HepG2 (cell line): ENCODE data around the gene GRM8.

ENCODE experiments used
- NFE2L1 ChIP-seq: sonication (generic); formaldehyde crosslinking; IDR thresholded peaks from 2 replicates; pipeline ENCODE4 v1.4.0; 2020; ENCODE audit warnings: missing genetic modification reagents, mild to moderate bottlenecking, borderline replicate concordance
- PRDM4 ChIP-seq: sonication (generic); formaldehyde crosslinking; IDR thresholded peaks from 2 replicates; pipeline ENCODE4 v1.9.0; 2021; ENCODE audit warnings: missing genetic modification reagents, borderline replicate concordance
- ZFP62 ChIP-seq: sonication (generic); formaldehyde crosslinking; IDR thresholded peaks from 2 replicates; pipeline ENCODE4 v1.4.0; 2020; ENCODE audit warnings: missing genetic modification reagents
- TF ChIP-seq, protein P1 (sequence below), 2 experiments: sonication (generic) in 1 of 2; formaldehyde crosslinking in 1 of 2; IDR thresholded peaks; 2 replicates each; pipeline versions ENCODE4 v1.5.1 to v1.6.1; 2011 to 2020; ENCODE audit warnings: borderline replicate concordance in 1 of 2, low read depth in 1 of 2, low read length in 1 of 2, mild to moderate bottlenecking in 1 of 2, missing genetic modification reagents in 1 of 2, moderate library complexity in 1 of 2
- TF ChIP-seq, protein P2 (sequence below), 2 experiments: fragments of 450-650 bp in 1 of 2; sonication (generic) in 1 of 2; formaldehyde crosslinking; IDR thresholded peaks; 2 replicates each; pipeline versions ENCODE4 v1.5.0 to v1.8.0; 2020 to 2022; ENCODE audit warnings: mild to moderate bottlenecking in 1 of 2, missing genetic modification reagents in 1 of 2

- TF ChIP-seq NFE2L1, result no peak
- TF ChIP-seq ZFP62 (CRISPR knock-in tag), result no peak
- TF ChIP-seq, protein P1, sequence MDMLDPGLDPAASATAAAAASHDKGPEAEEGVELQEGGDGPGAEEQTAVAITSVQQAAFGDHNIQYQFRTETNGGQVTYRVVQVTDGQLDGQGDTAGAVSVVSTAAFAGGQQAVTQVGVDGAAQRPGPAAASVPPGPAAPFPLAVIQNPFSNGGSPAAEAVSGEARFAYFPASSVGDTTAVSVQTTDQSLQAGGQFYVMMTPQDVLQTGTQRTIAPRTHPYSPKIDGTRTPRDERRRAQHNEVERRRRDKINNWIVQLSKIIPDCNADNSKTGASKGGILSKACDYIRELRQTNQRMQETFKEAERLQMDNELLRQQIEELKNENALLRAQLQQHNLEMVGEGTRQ (IDR thresholded peaks at IDR 0.05; ENCODE audit: low read depth, low read length), result no peak
- TF ChIP-seq, protein P1 (CRISPR knock-in tag; IDR thresholded peaks at IDR 0.05; ENCODE audit: borderline replicate concordance), result no peak
- TF ChIP-seq, protein P2, sequence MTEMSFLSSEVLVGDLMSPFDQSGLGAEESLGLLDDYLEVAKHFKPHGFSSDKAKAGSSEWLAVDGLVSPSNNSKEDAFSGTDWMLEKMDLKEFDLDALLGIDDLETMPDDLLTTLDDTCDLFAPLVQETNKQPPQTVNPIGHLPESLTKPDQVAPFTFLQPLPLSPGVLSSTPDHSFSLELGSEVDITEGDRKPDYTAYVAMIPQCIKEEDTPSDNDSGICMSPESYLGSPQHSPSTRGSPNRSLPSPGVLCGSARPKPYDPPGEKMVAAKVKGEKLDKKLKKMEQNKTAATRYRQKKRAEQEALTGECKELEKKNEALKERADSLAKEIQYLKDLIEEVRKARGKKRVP (CRISPR knock-in tag; IDR thresholded peaks at IDR 0.05), result no peak
- TF ChIP-seq PRDM4, result no peak
Observed at GRCh38 chr7:126842451-126842850, 410.3 kb downstream of the GRM8 start.
